ENCODE measurements around the gene PDGFB.

The PDGFB gene

DNA sequence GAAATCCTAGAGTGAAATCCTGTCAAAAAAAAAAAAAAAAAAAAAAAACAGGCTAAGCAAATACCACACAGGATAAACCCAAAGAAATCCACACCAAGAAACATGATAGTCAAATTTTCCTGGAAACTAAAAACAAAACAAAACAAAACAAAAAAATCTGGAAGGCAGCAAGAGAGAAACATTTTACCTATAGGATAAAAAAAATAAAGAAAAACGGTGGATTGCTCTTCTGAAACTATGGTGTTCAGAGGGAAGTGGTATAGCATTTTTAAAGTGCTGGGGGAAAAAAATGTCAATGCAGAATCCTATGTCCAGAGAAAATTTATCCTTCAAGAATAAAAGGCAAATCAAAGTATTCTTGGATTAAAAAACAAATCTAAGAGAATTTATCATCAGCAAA lies 50.7 kb downstream of the PDGFB start:
- DNase-seq: no peak

DNA sequence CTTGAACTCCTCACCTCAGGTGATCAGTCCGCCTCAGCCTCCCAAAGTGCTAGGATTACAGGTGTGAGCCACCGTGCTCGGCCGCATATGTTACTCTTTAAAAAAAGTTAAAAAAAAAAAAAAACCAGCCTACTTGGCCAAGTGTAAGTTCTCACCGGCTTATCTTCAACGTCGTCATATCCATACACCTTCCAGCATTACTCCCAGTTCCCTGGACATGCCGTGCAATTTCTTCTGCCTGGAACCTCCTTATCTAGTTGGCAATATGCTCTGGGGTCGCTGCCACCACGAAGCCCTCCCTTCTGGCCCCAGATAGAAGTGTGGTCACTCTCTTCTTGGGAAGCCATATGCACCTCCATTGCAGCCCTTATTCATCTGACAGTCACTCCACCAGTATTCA lies 56.0 kb downstream of the PDGFB start:
- no peak for DNase-seq

DNA sequence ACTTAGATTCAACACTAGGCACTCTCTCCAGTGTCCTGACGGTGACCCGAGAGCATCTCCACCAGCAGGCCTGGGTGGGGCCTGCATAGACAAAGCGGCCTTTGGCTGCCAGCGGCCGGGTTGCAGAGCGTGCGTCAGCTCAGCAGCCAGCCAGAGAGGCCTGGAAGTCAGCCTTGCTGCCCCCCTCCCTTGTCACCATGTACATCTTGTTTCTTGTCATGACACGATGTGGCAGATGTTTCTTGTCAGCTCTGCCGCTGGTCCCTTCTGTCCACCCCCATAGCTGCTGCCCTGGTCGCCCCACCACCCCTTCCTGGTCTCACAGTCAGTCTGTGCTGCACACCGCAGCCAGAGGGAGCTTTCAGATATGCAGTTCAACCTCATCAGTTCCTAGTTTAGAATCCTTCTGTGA lies 59.2 kb downstream of the PDGFB start:
- no peak for DNase-seq

DNA sequence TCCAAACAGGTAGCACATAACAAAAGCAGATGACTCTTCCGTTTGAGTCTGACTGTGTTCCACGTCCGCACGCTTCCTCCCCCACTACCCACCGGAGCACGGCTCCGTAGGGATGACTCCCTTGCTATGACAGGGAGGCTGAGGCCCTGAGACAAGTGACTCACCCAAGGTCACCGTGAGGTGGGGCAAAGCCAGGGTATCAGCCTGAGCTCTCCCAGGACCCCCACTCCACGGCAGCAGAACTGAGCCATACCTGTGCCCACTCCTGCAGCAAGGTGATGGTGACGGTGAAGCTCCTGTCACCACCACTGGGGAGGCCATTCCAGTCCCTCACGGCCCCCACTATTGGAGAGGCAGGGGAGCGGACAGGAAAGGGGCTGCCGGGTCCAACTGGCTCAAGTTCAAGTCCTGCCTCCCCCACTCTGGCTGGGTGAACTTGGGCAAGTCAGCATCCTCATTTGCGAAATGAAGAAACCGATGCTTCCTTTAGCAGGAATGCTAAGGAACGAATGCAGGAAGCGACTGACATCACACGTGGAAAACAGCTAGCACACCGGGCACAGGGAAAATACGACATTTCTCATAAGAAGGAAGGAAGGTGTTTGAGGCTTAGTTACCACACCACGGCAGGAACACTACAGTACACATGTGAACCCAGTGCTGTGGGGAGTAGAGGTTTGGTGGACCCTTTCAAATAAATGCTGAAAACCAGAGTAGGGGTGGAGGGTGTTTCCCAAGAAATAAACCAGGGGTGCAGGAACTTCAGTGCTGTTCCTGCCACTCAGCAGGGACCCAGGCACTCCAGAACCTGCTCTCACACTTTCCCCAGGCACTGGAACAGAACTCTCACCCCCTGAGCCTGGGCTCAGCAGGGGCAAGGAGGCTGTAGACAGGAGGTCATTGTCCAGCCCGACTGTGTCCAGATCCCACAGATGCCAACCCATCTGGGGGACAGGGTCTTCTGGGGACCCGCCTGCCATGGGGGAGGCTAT lies 59.9 kb downstream of the PDGFB start:
- no peak for DNase-seq

DNA sequence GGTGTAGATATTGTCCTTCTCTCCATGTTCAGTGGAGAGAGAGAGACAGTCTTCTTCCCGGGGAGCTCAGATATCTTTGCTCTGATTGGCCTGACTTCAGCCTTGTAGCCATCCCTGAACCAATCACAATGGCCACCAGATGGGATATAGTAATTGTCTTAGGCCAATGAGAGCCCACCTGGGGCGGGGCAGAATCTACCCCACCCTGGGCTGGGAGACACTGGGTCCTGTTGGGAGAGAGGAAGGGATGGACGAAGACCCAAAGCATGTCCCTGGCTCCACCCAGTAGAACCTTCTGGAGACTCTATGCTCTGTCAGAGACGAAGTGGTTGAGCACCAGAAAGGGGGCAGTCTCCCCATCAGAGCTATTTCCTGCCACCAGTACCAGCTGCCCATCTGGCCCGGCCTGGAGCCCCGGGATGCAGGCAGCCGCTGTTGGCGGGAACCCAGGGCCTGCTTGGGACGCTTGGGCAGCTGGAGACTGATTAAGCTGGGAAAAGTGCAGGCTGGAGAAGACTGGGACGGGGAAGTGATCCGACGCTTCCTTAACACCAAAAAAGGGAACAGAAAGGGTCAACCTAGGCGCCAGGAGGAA lies 60.7 kb downstream of the PDGFB start:
- DNase-seq: no peak

DNA sequence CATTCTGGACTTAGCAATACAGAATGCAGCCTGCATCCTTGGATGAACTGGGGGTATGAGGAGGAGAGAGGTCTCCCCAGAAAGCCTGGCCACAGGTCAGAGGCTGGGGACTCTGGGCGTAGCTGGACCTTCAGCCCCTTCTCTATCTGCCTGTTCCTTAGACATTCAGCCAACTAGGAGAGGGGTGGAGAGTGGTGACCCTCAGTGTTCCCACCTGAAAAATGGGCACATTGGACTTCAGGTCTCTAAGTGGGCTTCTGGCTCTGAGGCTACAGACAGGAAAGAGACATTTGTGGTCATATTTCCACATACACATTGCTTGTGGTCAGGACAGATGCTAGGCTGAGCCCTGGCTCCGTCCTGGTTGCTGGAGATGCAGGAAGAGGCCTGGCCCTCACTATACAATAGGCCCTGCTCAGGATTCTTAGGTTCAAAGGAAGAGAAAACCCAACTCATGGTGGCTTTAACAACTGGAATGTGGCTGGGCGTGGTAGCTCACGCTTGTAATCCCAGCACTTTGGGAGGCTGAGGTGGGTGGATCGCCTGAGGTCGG lies 62.2 kb downstream of the PDGFB start:
- no peak for DNase-seq

DNA sequence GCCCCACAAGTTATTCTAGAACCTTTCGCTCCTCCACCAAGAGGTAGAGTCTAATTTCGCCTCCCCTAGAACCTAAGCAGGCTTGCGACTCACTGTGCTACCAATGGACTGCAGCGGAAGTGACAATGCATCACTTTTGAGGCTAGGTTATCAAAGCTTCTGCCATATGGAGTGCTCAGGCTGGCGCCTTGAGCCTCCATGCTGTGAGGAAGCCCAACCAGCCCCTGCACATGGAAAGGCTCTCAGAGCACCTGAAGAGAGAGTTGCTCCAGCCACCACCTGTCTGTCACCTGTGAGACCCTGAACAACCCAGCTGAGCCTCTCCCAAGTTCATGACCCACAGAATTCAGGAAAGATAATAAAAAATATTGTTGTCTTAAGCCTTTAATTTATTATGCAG lies 63.0 kb downstream of the PDGFB start:
- no peak for DNase-seq

DNA sequence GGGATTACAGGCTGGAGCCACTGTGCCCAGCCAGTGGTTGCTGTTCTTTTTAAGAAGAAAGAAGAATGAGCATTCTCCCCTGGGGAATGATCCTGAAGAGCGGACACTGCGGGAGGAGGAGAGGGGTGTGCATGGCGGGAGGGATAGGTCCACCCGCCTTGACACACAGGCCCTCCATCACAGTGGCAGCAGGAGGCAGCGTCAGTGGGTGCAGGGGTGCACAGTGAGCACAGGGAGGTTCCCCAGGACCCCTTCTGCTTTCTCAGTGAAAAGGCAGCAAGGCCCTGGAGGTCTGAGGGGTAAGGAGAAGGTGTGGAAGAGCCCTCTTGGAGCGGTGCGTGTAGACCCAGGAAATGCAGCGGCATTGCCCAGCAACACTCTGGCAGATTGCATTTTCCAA lies 63.4 kb downstream of the PDGFB start:
- no peak for DNase-seq

DNA sequence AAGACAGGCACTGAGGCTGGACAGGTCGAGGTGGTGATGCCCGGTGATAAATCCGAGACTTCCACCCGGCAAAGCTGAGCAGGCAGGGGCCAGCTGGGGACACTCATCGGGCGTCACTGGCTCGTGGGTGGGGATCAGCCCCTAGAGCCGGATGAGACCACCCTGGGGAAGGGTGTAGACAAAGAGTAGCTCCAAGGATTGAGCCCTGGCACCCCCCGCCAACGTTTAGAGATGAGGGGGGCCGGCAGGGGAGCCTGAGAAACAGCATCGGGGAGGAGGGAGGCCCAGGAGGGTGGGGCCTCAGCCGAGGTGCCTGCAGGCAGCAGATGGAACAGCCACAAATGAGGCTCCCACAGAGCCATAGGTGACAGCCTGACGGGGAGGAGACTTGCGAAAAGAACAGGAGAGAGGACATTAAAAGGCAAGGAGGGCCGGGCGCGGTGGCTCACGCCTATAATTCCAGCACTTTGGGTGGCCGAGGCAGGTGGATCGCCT lies 64.9 kb downstream of the PDGFB start:
- DNase-seq: no peak

DNA sequence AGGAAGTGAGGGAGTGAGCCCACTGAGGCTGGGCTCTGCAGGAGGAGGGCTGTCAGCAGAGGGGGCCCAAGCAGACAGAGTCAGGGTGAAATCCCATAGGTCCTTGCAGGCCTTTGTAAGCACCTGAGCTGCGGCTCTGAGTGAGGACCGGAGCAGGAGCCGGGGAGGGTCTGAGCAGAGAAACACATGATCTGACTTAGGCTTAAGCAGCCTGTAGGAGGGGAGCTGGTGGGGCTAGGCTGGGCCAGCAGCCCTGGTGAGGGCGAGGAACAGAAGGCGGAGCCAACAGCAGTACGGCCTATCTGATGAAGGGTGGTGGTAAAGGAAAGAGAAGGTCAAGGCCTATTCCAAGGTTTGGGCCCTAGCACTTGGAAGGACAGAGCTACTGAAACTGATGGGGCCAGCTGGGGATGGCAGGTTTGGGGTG lies 65.4 kb downstream of the PDGFB start:
- no peak for DNase-seq

DNA sequence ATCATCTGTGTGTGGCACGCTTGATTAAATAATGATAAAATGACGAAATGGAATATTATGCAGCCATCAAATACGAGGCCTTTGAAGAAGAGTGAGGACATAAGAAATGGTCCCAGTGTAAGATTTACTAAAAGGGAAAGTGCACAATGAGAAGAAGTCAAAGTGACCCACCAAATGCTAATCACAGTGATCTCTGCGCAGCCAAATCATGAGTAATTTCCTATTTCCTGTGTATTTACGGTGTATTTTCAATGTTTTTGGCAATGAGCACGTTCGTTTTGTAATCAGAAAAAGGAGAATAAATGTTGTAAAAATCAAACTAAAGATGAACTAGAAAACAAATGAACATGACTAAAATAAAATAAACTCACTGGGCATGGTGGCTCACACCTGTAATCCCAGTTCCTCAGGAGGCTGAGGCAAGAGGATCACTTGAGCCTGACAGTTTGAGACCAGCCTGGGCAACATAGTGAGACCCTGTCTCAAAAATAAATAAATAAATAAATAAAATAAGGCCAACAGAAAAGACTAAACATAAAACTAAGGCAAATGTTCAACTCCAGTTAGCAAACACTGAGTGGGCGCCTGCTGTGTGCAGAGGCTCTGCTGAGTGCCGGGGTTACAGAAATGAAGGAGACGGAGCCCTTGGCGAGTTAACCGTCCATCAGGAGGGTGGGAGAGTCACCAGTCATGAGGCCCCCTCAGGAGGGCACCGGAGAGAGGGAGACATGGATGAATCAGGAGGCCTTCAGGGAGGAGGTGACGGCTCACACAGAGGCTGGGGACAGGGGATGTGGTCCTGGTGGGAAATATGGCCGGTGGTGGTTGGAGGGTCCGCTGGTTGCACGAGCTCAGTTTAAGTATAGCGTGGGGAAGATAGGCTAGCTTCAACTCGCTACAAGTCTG lies 66.3 kb downstream of the PDGFB start:
- DNase-seq: no peak

DNA sequence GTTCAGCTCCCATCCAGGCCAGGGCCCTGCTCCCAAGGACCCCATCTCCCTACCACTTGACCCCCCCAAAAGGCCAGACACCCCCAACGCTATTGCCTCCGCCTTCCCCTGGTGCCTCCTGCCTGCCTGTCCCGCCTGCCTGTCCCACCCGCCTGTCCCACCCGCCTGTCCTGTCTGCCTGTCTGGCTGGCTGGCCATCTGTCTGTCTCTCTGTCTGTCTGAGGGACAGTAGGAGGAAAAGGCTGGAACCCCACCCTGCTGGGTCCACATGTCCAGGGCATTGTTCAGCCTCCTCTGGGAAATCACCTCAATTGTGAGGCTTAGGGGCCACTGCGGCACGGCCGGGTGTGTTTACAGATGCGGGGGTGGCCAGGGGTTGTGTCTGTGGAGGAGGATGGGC lies 67.0 kb downstream of the PDGFB start:
- DNase-seq: no peak

DNA sequence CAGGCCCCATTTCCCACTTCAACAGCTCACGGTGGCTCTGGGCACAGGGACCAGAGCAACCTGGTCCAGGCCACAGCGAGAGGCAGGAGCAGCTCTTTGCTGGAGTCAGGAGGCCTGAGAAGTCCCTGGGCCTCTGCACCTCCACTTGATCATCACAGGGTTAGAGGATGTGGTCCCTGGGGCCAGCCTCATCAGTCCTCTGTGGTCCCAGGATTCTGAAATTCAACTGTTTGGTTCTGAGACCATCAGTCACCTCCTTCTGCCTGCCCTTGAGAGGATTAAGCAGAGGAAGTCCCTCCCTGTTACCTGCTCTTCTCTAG lies 67.4 kb downstream of the PDGFB start:
- DNase-seq: no peak

DNA sequence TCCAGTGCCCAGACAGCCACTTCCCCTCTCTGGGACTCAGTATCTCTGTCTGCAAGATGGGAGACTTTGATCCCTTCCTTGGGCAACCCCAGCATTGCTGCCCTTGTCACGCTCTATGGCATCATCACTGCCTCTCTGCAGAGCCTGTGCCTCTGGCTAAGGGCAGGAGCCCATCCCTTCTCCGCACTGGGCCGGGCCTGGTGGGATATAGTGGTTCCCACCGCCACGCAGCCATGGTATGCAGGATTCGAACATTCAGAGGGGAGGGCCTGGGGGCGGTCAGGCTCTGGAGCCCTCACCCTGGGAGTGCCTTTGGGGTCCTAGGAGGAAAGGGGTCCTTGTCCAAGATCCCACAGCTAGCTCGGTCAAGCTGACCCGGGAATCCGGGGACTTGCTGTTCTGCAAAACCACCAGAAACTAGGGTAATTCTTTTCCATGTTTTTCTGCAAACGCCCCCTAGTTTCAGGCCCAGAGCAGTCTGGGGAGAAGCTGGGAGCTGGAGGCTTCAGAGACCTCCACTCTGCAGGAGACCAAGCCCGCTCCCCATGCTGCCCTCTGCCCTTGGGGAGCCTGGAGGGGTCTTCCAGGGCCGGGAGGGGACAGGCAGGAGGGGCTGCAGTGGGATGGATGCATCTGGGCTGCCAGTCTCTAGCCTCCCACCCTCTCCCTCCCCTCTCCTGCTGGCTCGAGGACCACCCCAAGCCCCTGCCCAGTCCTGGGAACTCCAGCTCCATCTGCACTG lies 67.9 kb downstream of the PDGFB start:
- DNase-seq: no peak

DNA sequence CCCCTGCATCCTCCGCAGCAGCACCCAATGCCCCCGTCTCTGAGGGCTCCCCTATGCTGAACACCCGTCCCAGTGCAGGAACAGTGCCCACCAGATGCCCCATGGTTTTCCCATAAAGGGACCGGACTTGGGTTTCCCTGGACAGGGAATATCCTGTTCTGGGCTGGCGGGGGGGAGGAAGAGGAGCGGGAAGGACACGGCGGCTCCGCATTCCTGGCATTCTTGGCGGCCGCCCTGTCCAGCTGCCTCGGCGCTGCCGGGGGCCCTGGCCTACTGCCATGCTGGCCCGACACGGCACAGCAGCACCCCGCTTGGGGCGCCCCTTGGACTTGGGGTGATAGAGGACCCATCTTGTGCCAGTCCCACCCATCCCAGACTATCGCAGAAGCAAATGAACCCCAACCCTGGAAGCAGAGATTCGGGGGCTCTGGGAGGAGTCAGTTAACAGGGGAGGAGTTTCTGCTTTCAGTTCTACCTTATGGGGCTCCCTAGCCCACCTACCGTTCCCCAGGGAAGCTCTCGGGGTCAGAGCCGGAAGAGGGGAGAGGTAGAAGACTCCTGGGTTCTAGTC lies 68.6 kb downstream of the PDGFB start:
- DNase-seq: no peak

DNA sequence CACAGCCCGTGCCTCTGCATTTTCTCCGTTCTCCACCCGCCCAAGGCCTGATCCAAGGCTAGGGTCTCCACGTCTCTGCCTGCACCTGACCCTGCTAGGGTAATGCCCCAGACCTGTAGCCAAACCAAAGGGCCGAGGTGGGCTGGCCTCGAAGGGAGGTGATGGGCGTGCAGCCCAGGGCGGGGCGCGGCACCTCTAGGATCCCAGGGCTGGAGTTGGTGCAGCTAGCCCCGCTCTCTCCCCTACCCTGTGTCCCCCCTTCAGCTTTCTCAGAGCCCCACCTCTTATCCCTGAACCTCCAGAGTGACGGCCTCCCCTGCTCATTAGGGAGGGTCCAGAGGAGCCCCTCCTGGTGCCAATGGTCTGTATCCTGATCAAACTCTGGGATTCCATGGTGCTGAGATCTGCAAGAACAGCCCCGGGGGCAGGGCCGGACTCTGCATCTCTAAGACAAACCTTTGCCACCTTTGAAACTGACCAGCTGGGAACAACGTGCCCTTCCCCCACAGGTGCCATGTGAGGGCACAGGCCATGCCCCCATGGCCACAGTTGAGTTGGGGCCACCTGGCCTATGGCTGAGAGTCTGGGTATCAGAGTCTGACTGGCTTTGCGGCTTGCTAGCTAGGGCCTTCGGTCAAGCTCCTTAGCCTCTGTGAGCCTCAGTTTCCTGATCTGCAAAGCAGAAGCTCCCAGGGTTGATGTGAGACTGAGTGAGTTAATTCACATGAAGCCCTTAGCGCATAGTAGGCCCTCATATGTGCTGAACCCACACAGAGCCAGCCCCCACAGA lies 69.2 kb downstream of the PDGFB start:
- no peak for DNase-seq

DNA sequence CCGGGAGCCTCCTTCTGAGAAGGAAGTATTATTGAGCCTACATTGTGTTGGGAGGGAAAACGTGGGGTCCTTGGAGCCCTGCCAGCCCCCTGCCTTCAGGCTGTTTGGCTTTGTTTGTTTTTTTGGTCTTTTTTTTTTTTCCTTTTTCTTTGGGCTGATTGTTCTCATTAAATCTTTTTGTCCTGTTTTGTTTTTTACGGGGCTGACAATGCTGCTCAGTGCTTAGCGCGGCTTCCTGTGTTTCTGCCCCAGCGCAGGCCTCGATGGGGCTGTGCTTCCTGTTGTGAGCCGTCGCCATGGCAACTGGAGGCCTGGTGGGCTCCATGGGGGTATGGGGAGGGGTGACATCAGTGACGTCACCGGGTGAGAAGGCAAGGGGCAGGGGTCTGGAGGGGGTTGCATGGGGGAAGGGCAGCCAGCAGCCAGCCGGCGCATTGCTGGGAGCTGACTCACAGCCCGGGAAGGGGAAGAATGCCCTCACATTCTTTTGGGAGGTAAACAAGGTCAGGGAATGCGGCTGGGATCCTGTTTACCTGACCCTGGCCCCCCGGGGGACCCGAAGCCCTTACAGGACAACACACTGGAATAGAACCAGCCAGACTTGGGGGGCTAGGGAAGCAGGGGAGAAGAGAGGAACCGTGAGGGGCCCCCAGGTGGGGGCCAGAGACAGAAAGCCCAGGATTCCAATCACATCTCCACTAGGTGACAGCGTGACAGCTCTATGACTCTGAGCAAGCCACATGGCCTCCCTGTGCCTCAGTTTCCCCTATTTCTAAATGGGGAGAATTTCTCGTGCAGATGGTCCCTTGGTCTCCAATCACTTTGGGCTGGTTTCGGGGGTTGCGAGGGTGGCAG lies 70.1 kb downstream of the PDGFB start:
- no peak for DNase-seq

DNA sequence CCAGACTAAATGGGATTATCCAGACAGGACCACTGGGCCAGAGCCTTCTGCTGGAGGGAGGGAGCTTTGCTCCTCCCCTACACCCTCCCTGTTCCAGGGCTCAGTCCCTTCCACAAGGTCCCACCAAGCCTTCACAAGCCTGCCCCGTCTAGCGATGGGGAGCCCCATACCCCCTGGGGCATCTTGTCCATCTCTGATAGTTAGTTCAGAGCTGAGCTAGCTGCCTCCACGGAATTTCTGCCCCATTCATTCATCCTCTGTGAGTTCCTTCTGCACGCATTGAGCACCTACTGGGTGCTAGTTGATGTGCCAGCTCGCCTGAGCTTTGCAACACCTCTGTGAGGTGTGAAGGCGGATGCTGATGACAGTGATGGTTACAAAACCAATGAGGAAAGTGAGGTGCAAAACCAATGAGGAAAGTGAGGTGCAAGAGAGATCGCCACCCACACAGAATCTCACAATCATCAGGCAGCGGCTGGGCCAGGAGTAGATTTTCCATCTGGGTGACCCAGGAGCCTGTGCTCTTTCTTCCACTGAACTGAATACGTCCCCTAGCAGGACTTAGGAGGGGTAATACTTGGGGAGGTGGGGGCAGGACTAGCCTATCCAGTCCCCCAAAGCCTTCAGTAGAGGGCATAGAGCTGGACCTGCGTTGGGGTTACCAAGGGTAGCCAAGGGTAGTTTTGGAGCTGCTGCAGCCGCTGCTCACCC lies 70.8 kb downstream of the PDGFB start:
- DNase-seq: no peak

Data from NCI-H345 (cell line).